NCI-H2081 (cell line): ENCODE results near the gene STUB1.
A peak's percentile ranks its signal among the peaks of the same experiment; 100 is the strongest.

Experiments used
- DNase-seq, 2 experiments: peaks; one replicate each; lab custom pipeline; 2025; lab: John Stamatoyannopoulos, UW

The STUB1 gene

DNA sequence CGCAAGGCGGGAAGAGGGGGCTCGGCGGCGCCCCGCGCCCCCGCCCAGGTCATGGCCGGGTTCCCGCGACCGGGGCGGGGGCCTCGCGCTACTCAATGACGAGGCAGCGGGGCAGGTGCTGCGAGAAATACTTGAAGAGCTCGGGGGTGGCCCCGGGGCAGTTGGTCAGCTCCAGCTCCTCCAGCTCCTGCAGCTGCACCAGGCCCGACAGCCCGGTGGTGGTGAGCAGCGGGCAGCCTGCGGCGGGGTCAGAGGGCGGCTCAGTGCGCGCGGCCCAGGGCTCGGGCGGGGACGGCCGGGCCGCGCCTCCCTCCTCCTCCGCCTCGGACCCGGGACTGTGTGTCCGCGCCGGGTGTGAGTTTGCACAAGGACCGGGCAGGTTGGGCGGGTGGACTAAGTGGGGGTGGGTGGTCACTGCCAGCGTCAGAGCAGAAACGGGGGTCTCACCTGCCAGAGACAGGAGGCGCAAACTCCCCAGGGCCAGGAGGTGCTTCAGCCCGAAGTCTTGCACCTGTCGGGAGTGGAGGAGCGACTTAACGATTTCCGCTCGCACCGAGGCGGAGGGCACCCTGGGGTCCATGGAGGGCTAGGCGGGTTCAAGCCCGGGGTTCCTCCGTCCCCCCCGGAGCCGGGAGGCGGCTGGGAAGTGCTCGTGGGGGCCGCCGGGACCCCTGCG is 14.1 kb downstream of the STUB1 start:
- peak; percentile 33 to 55 for DNase-seq

DNA sequence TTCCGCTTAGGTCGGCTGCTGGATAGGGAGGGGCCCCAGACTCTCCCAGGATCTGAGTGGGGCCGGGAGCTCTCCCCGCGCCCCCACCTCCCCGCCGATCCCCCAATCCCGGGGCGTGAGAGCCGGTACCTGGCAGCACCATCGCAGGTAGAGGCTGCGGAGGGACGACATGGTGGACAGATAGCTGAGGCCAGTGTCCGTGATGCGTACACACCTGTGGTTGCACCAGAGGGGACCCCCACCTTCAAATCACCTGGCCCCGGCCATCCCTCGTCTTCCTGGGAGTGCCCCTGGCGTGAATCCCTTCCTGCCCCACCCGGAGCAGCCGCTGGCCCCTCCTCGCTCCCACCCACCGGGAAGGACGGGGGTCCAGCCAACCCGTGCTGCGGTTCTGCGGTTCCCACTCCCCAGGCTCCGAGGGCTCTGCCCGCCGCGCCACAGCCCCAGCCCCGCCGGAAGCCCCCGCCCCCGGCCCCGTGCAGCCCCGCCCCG is 14.7 kb downstream of the STUB1 start:
- DNase-seq: no peak

DNA sequence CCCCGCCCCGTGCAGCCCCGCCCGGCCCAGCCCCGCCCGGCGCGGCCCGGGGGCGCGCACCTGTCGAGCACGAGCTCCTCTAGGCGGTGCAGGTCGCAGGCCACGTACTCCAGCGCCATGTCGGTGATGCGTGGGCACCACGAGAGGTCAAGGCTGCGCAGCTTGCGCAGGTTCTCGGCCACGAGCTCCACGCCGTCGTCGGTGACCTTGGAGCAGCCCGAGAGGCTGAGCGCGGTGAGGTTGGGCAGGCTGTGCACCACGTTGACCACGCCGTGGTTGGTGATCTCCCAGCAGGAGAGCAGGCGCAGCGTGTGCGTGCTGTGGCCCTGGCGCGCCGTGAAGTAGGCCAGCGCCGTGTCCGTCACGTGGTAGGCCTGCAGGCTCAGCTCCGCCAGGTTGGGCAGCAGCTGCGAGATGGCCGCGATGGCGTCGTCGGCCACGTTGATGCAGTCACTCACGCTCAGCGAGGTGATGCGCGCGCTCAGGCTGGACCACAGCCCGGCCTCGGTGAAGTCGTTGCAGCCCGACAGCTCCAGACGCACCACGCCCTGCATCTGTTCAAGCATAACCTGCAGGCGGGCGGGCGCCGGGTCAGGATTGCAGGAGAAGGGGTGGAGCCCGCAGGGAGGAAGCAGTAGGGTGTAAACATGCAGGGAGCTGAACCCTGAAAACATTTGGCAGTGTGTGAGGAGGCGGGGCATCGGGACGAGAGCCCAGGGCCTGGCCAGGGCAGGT is 15.3 kb downstream of the STUB1 start:
- DNase-seq: peak; percentile 83 to 93

DNA sequence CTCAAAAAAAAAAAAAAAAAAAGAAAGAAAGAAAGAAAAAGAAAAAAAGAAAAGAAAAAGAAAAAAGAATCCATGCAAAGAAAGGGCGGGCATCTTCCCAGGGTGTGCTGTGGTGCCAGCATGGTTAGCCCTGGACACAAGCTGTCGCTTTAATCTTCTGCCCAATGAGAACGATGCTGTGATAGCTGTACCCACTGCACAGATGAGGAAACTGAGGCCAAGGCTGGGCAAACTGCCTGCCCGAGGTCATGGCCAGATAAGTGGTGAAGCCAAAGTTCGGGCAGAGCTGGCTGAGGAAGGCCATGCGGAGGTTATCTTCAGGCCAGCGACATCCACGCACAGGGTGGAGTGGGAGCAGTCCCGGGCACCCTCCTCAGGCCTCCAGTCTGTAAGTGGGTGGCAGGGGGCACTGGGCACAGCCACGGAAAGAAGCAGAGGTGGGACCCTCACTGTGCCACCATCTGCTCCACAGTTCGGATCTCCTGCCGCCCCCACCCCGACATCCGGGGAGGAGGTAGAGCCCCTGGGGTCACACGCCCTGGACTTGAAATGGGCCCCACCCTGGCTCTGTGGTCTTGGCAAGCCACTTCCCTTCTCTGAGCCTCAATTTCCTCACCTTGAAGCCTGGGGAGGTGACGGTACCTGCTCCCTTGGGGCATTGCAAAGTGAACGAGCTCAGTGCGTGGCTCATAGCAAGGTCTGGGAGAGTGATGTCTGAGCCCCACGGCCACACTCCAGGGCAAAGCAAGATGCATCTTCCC is 18.9 kb downstream of the STUB1 start:
- DNase-seq: no peak

DNA sequence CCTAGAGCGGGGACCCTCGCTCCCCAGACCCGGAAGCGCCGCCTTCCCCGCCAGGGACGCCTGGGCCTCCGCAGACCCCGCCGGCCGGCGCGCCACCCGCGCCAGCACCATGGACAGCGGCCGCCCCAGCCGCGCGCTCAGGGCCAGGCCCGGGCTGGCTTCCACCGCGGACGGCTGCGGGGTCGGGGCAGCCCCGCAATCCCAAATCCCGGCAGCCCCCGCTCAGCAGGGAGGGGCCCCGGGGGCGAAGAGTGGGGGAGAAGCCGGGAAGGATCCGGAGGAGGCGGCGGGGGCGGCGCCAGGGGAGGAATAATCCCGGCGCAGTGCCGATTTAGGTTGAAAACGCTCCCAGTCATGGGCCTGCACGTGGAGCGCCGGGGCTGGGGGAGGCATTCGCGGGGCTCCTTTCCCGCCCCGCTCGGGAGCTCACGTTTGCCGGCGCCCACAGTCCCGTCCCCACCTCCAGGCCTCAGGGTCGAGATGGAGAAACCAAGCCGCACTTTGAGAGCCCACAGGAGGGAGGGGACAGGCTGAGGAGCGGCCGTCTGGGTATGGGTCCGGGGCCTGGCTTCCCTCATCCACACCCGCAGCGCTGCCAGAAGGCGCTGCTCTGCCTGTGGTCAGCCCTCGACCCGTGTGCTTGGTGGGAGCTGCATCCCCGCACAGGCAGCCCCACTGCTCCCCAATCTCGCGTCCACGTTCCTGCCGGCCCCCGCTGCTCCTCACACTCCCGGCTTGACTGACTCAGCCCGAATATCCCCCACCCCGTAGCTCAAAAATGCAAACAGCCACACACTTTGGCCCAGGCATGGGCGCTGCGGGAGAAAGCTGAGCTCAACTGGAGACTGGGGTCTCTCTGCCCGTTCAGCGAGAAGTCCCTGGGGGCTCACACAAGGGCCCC is 20.7 kb downstream of the STUB1 start:
- no peak for DNase-seq

DNA sequence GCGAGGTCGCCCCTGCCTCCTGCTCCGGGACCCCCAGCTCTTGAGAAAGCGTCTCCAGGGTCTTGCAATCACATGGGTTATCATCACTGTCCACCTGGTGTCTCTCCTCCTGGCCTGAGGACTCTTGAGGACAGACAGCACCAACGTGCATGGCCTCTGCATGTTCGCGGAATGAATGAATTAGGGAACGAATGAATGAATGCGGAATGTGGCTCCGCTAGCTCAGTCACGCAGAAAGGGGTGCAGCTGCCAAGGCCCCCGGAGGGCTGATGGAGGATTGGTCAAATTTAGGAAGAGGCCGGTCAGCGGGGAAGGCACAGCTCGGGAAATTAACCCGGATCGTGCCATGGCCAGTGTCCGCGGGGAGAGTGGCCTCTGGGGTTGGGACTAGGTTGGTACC is 22.1 kb downstream of the STUB1 start:
- DNase-seq: no peak

DNA sequence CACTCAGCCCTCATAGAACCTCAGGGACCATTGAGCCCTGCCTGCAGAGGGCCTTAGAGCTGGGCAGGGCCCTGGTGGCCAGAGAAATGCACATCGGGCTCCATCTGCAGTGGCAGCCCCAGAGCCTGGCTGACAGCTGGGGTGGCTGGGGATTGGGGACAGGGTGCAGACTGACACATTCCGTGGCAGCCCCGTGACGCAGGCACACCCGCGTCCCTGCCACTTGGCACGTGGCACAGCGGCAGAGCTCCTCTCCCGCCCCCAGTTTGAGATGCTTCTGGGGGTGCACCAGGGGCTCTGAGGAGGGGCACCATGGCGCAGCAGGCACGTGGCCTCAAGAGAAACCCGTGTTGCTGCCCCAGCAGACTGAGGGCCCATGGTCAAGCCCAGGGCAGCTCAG is 23.2 kb downstream of the STUB1 start:
- no peak for DNase-seq

DNA sequence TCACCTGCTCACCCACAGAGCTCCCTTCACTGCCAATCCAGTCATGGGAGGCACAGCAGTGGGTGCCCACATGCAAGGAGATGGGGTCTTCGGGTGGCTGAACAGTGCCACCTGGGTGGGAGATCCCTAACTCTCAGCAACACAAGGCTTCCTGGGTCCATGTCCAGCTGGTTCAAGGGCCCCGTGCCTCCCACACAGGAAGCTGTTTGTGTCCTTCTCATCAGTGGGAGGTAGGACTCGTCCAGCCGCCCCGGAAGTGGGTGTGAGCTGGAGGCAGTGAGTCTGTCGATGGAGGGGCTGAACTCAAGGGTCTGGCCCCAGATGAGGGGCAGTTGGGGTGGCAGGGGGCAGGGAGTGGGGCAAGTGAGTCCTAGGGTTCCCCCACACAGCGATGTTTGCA is 23.8 kb downstream of the STUB1 start:
- DNase-seq: no peak

DNA sequence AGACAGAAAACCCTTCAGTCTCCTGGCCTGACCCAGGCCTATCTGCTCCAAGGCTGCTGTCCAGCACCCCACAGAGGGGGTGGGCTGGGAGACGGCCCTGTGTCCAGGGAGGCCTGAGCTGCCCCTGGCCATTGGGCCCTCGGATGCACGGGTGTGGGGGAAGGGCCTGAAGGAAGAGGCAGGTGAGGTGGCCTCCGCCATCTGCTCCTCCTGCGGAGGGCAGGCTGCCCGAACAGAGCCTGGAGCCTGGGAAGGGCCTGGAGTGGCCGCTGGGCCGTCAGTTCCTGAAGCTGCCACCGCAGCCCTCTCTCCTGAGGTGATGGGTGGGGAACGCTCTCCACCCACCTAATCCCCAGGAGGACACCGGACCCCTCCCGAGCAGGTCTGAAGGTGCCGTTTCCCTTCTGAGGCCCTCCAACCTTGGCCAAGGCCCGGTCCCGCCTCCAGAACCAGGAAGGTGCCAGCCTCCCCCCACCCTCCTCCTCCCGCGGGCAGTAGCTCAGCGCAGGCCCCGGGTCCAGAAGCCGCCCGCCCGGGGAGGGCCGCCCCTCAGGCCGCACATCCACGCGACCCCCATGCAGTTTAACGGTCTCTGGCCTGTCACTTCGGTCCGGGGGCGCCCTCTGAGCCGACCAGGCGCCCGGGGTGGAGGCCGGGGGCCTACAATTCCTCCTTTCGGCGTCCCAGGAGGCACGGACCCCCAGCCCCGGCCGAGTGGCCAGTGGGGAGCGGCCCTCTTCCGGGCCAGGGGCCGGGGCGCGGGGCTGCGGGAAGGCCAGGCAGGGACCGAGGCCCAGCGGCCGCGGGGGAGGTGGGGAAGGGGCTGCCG is 24.6 kb downstream of the STUB1 start:
- no peak for DNase-seq

DNA sequence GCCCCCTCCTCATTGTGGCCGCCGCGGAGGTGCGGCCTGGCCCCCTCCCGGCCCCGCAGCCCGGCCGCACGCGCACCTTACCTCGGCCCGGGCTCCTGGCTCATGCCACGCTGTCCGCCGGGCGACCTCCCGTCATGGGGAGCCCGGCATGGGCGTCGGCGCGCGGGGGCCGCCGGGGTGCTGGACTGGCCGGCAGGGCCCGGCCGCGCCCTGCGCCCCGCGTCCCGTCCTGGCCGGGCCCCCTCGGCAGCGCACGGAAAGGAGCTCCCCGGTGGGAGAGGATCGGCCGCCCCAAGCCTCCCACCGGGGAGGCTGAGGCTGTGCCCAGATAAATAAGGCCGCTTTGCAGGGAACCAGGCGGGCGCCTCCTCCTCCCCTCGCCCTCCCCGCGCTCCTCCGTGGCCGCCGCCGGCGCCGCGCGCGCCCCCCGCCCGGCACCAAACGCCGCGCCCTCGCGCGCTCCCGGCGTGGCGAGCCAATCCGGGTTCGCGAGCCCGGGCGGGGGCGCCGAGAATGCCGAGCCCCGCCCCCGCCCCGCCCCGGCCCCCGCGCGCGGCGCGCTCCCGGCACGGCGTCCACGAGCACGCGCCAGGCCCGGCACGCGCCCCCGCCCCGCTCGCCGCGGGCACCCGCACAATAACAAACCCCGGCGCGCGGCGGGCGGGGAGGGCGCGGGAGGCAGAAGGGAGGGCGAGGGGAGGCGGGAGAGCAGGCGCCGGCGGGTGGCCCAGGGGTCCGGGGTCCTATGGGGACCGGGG is 25.4 kb downstream of the STUB1 start, which contains the start of gene FBXL16:
TSS of gene FBXL16 (minus strand) at position 371 of the 758 bp plus-strand sequence. CDS start 8,396 bp downstream, outside the sequence.
- DNase-seq: peak; percentile 58 to 68

DNA sequence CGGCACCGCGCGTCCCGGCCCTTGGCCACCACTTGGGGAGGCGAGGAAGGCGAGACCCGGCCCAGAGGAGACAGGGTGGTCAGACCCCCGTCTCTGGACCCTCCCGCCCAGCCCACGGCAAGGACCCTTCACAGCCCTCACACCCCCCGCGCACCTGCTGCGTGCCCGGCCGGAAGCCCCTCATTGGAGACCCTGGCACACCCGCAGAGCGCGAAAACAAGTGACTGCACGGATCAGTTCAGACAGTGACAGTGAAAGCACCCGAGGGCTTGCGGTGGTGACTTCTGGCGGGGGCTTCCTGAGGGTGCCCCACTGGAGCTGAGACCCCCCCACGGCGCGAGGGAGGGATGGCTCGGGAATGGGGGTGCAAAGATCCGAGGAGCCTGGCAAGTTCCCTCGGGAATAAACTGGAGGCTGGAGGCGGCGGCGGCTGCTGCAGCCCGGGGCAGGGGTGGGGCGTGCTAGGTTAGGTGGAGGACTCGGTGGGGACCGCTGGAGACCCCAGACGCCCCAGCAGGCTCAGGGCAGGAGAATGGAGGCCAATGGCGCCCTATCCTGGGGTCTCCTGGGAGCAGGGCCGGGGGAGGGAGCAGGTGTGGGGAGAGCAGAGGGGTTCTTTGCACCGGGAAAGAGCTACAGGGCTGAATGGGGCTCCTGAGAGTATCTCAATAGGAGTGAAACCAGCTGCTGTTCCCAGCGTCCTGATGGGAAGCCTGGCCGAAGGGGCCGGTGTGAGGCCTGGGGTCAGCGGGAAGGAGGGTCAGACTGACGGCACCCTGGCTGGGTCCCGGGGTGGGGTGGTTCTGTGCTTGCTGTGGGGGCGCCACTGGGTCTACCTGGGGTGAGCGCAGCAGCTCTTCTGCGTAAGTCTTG is 26.2 kb downstream of the STUB1 start:
- no peak for DNase-seq

DNA sequence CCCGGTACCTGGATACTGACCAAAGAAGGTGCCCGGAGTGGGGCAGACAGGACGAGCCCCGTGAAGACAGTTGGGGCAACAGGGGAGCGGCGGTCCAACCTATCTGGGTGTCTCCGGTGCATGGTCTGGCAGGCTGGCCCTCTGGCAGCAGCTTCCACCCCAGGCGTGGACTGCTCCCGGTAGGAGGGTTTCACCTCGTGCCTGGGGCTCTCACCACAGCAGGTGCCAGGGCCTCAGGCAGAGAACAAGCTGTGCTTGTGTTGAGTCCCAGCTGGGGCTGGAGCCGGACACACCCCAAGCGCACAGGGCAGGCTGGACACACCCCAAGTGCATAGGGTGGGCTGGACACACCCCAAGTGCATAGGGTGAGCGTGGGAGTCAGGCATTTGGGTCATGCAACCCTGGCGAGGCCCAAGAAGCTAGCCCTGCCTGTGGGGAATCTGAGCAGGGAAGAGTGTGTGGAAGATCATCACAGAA is 26.9 kb downstream of the STUB1 start:
- DNase-seq: no peak

DNA sequence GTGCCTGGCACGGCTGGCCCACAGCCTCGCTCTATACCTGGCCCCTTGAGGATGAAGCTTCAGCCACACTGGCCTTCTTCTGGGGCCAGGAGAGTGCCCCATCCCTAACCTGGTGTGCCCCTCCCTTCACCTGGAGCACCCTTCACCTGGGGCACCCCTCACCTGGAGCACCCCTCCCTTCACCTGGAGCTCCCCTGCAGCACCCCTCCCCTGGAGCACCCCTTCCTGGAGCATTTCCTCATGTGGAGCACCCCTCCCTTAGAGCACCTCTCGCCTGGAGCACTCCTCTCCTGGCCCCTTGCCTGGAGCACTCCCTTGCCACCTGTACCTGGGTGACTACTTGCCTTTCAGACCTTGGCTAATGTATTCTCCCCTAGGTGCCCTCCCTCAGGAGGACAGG is 27.8 kb downstream of the STUB1 start:
- no peak for DNase-seq

DNA sequence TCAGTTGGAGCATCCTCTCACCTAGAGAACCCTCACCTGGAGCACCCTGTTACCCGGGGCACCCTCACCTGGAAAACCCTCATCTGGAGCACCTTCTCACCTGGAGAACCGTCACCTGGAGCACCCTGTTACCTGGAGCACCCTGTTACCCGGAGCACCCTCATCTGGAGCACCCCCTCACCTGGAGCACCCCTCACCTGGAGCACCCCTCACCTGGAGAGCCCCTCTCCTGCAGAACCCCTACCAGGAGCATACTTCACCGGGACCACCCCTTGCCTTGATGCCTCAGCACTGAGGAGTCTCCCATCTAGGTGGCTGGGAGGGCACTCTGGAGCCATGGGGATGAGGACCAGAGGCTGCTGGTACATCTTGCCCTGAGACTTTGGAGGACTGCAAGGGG is 28.7 kb downstream of the STUB1 start:
- DNase-seq: no peak

DNA sequence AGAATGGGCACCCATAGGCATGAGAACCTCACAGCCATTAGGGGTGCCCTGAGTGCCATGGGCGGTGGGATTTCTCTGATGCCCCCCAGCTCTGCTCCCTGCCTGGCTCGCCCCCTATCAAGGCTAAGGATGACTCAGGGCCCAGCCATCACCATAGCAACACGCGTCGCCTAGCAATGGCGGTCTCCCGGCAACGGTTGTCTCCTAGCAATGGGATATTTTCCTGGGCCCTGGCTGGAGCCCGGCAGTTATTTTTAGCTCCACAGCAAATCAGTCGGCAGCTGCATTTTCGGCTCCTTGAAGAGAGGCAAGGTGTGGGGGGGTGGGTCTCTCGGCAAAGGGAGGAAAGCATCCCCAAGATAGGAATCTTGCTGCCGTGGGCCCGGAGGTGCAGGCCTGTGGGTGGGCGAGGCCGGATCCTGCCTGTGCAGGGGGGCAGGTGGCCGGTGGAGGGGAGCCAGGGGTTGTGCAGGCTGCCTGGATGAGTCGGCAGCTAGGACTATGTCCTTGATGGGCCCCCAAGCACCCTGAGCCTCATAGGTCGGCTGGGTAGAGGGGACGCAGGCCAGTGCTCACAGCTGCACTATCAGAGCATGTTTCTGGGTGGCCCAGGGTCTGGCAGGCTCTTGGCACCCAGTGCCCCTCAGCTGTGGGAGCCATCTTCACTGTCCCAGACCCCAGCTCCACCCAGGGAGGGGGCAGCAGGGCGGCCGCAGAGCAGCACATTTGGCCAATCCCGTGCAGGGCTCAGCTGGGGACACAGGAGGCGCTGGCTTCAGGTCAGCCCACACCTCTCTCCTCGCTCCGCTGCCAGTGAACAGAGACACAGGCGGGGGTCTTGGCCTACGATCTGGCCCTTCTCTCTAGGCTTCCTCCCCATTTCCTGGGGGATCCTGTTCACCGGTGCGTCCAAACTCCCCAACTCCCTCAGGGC is 29.6 kb downstream of the STUB1 start:
- peak; percentile 74 to 81 for DNase-seq

DNA sequence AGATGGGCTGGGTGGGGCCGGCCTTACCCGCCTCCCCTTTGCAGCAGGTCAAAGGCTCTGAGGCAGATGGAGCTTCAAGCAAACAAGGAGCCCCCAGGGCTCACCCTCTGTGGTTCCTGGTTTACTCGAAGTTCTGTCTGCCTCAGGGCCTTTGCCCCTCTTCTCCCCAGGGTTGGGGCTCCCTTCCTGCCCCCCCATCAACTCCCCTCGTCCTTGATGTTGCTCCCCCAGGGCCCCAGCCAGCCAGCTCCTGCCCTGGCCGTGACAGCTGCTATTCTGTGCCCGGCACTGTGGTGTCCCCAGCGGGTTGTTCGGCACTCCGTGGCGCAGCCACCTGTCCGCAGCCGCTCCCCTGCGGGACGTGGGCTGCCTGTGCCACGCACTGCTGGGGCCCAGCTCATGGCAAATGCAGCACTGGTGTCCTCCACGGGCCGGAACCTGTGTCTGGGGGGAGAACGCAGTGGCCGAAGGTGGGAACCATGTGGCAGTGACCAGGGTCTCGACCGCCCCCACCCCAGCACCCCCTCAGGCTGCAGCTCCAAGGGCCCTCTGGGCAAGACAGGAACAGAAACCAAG is 30.4 kb downstream of the STUB1 start:
- DNase-seq: no peak

DNA sequence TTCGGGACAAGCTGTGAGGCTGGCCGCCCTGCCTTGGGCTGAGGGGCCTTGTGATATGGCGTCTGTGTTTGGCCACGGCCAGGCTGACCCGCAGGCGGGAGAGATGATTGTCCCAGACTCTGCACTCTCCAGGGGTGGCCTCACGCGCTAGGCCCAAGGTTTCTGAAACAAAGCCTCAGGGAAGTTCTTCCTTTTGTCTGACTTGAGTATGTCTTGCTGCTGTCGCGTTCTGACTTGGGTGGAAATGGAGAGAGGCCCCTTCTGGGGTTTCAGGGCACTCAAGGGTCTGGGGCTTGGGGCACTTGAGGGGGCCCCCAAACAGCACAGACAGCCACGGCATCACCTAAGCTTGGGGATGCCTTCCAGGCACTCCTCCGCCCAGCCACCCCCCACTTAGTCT is 30.9 kb downstream of the STUB1 start:
- DNase-seq: no peak
